HUES48 (cell line): Measurements from ENCODE around the gene CKS1B.
"Not testable (repeated sequence)": the region's sequence is repeated elsewhere in the genome, so short reads cannot be mapped to it uniquely, and the experiment has no call there.

ENCODE experiments used
- H3K27ac ChIP-seq: one replicate; pipeline ENCODE4 v1.7.0; 2013; ENCODE audit warnings: low read depth, low read length, inconsistent platforms
- H3K27me3 ChIP-seq: 2 replicates; pipeline ENCODE4 v1.6.1; 2013; ENCODE audit warnings: mild to moderate bottlenecking, low read length; ENCODE audit not compliant: control insufficient read depth, insufficient read depth
- H3K36me3 ChIP-seq: 2 replicates; pipeline ENCODE4 v1.6.1; 2013; ENCODE audit warnings: low read length; ENCODE audit not compliant: control insufficient read depth, insufficient read depth
- H3K4me1 ChIP-seq: 2 replicates; pipeline ENCODE4 v1.6.1; 2013; ENCODE audit warnings: mild to moderate bottlenecking, low read length; ENCODE audit not compliant: control insufficient read depth, insufficient read depth
- H3K4me3 ChIP-seq: 2 replicates; pipeline ENCODE4 v1.5.1; 2013; ENCODE audit warnings: mild to moderate bottlenecking, low read depth, low read length
- H3K9ac ChIP-seq: 2 replicates; pipeline ENCODE4 v1.6.1; 2013; ENCODE audit warnings: mild to moderate bottlenecking, low read depth, low read length, moderate library complexity
- H3K9me3 ChIP-seq: 2 replicates; pipeline ENCODE4 v1.6.1; 2013; ENCODE audit warnings: low read length; ENCODE audit not compliant: control insufficient read depth, insufficient read depth

Gene CKS1B

GRCh38 chr1:154992721-154993571 lies 18.5 kb downstream of the CKS1B start:
- Histone ChIP-seq H3K36me3 (peaks cover 38% of the 10 kb centered on the region), H3K9me3 (no peaks in the 10 kb centered on the region), H3K9ac (no peak overlapping the region), H3K27me3 (0 out of 2 replicates have a peak, but pooled peaks cover 3% of the 10 kb centered on the region), H3K4me3 (no peak overlapping the region), H3K27ac (no peak overlapping the region), H3K4me1 (no peaks in the 10 kb centered on the region)

GRCh38 chr1:154993572-154994268 lies 19.2 kb downstream of the CKS1B start, which contains the start of gene LENEP:
Gene LENEP, plus strand, starts transcription at chr1:154993586. Its CDS starts 22 bp downstream, at chr1:154993608.
- H3K9ac ChIP-seq = no peak within 1 kb of the TSS

GRCh38 chr1:154994269-154994587 lies 19.7 kb downstream of the CKS1B start:
- Histone ChIP-seq H3K36me3 (peaks cover 26% of the 10 kb centered on the region), H3K27ac (no peak overlapping the region), H3K27me3 (0 out of 2 replicates have a peak, but pooled peaks cover 3% of the 10 kb centered on the region), H3K4me3 (no peak overlapping the region), H3K9me3 (no peaks in the 10 kb centered on the region), H3K4me1 (no peaks in the 10 kb centered on the region), H3K9ac (no peak overlapping the region)

More at GRCh38 chr1:154993572-154994268, 19.2 kb downstream of the CKS1B start, which contains the start of gene LENEP:
- Histone ChIP-seq H3K4me3 (no peak within 1 kb of the TSS), H3K4me1 (no peaks in the 10 kb centered on the region), H3K27ac (peak within 1 kb of the TSS; percentile 61), H3K36me3 (peaks cover 31% of the 10 kb centered on the region), H3K27me3 (0 out of 2 replicates have a peak, but pooled peaks cover 3% of the 10 kb centered on the region), H3K9me3 (no peaks in the 10 kb centered on the region)

- Histone ChIP-seq H3K4me1 (no peaks in the 10 kb centered on the region; the same call in 1 of the 2 replicates), H3K9ac (no peak overlapping the region), H3K27ac (no peak overlapping the region), H3K4me3 (no peak overlapping the region), H3K27me3 (0 out of 2 replicates have a peak, but pooled peaks cover 3% of the 10 kb centered on the region), H3K9me3 (no peaks in the 10 kb centered on the region), H3K36me3 (peaks cover 22% of the 10 kb centered on the region)
Measured at GRCh38 chr1:154994591-154994990, 20.1 kb downstream of the CKS1B start.

- not testable (repeated sequence) for H3K9ac ChIP-seq, H3K4me1 ChIP-seq, H3K27ac ChIP-seq, H3K4me3 ChIP-seq, H3K9me3 ChIP-seq, H3K27me3 ChIP-seq
- peaks cover 13% of the 10 kb centered on the region for H3K36me3 ChIP-seq
Measured at GRCh38 chr1:154995301-154995983, 21.0 kb downstream of the CKS1B start.

- Histone ChIP-seq H3K27me3 (0 out of 2 replicates have a peak, but pooled peaks cover 3% of the 10 kb centered on the region), H3K9ac (no peak overlapping the region), H3K27ac (no peak overlapping the region), H3K9me3 (no peaks in the 10 kb centered on the region), H3K4me3 (no peak overlapping the region), H3K4me1 (no peaks in the 10 kb centered on the region; the same call in 1 of the 2 replicates), H3K36me3 (0 out of 2 replicates have a peak, but pooled peaks cover 6% of the 10 kb centered on the region)
Measured at GRCh38 chr1:154996966-154997701, 22.7 kb downstream of the CKS1B start.

GRCh38 chr1:154998201-154998780 lies 23.8 kb downstream of the CKS1B start:
- H3K36me3 ChIP-seq = 0 out of 2 replicates have a peak, but pooled peaks cover 2% of the 10 kb centered on the region
- no peaks in the 10 kb centered on the region for H3K9me3 ChIP-seq
- no peak overlapping the region for H3K27ac ChIP-seq
- no peak overlapping the region for H3K9ac ChIP-seq
- H3K4me1 ChIP-seq = no peaks in the 10 kb centered on the region; the same call in 1 of the 2 replicates
- 0 out of 2 replicates have a peak, but pooled peaks cover 3% of the 10 kb centered on the region for H3K27me3 ChIP-seq
- H3K4me3 ChIP-seq = no peak overlapping the region

- Histone ChIP-seq H3K27ac (peak overlapping the region; percentile 59), H3K27me3 (0 out of 2 replicates have a peak, but pooled peaks cover 3% of the 10 kb centered on the region), H3K4me3 (peak overlapping the region; percentile 68), H3K36me3 (no peaks in the 10 kb centered on the region), H3K4me1 (no peaks in the 10 kb centered on the region; the same call in 1 of the 2 replicates), H3K9me3 (no peaks in the 10 kb centered on the region), H3K9ac (no peak overlapping the region)
Measured at GRCh38 chr1:154998818-154999570, 24.5 kb downstream of the CKS1B start.

GRCh38 chr1:154999571-155000410 lies 25.3 kb downstream of the CKS1B start:
- peak overlapping the region; percentile 56 for H3K9ac ChIP-seq
- no peaks in the 10 kb centered on the region for H3K9me3 ChIP-seq
- H3K27ac ChIP-seq = peak overlapping the region; percentile 90
- no peaks in the 10 kb centered on the region for H3K36me3 ChIP-seq
- peaks cover 7% of the 10 kb centered on the region for H3K4me1 ChIP-seq
- H3K4me3 ChIP-seq = peak overlapping the region; percentile 68
- H3K27me3 ChIP-seq = 0 out of 2 replicates have a peak, but pooled peaks cover 3% of the 10 kb centered on the region
